ENCODE measurements around the gene AHCYL2. TPM values are rescaled to one million over a fixed set of nuclear protein-coding genes. Genes with fewer than 3 reads are reported as not detected.
"Not testable (repeated sequence)": the region's sequence is repeated elsewhere in the genome, so short reads cannot be mapped to it uniquely, and the experiment has no call there.

Gene AHCYL2
- total RNA-seq, 4 donors from 2014 or later = 22.7 to 41.0 (median 35.7) TPM

DNA sequence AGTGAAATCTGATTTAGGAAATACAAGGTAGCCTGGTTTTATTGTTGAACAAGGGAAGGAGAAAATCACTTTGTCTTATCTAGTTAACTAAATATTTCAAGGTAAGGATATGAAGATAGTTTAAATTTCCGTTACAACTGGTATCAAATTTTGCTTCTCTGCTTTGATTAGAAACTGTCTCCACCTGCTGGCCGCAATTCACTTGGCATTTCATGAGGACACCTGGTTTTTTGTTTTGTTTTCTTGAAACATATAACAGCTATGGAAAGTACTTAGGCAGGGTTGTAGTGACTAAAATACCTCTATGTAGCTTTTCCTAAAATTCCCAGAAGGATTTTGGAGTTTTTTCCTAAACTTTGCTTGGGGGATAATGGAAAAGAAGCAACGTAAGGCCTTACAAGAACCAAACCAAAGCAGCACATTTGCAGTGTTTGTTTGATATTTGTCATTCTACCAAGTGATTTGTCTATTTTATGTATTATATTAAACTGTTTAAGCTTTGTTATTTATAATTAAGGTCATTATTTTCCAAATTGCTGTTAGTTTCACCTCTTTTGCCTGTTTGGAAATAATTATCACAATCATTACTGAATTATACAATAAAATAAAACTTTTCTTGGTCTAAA is 73.6 kb downstream of the AHCYL2 start:
- in situ Hi-C loops (cut with MboI; ENCODE audit: low sequenced_read_pairs in 4 of 4) (loop anchor here (5.0 to 10.0 kb wide), 2 partner anchors 81 to 84 kb away; no protein-coding TSS in a partner anchor), intact Hi-C loops (cut with DNase I; ENCODE audit: low total_unique reads) (loop anchor here (1.0 kb wide), 1 partner anchor 80 kb away; no protein-coding TSS in a partner anchor)
- ATAC-seq = no peak
- Histone ChIP-seq H3K9me3 (no peaks in the 10 kb centered on the region), H3K4me3 (no peak overlapping the region), H3K27me3 (no peaks in the 10 kb centered on the region), H3K36me3 (no peaks in the 10 kb centered on the region), H3K4me1 (peaks cover 16 to 27% of the 10 kb centered on the region in 2 donors), H3K27ac (no peak overlapping the region)
- TF ChIP-seq, protein P1, sequence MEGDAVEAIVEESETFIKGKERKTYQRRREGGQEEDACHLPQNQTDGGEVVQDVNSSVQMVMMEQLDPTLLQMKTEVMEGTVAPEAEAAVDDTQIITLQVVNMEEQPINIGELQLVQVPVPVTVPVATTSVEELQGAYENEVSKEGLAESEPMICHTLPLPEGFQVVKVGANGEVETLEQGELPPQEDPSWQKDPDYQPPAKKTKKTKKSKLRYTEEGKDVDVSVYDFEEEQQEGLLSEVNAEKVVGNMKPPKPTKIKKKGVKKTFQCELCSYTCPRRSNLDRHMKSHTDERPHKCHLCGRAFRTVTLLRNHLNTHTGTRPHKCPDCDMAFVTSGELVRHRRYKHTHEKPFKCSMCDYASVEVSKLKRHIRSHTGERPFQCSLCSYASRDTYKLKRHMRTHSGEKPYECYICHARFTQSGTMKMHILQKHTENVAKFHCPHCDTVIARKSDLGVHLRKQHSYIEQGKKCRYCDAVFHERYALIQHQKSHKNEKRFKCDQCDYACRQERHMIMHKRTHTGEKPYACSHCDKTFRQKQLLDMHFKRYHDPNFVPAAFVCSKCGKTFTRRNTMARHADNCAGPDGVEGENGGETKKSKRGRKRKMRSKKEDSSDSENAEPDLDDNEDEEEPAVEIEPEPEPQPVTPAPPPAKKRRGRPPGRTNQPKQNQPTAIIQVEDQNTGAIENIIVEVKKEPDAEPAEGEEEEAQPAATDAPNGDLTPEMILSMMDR (IDR thresholded peaks at IDR 0.05 in 4 of 5, conservative IDR thresholded peaks at IDR 0.05 in 1 of 5) = peak; percentile 58 to 77 (median 66)
- TF ChIP-seq POLR2A (IDR thresholded peaks at IDR 0.05) = no peak
- DNase-seq = peak in 1 of 2 donors; percentile 32

DNA sequence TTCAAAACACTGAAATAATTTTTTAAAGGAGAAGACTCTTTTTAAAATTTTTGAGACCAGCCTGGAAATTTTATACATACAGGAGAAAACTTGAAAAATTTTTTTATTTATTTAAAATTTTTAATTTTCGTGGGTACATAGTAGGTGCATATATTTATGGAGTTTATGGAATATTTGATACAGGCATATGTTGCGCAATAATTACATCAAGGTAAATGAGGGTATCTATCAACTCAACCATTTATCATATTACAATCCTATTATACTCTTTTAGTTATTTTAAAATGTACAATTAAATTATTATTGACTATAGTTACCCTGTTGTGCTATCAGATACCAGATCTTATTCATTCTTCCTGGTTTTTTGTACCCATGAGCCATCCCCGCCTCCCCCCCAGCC is 75.1 kb downstream of the AHCYL2 start:
- no peaks in the 10 kb centered on the region for H3K36me3 ChIP-seq
- DNase-seq (no peak), ATAC-seq (no peak)
- H3K9me3 ChIP-seq = no peaks in the 10 kb centered on the region
- no peaks in the 10 kb centered on the region for H3K27me3 ChIP-seq
- TF ChIP-seq, protein P1 (IDR thresholded peaks at IDR 0.05 in 4 of 5, conservative IDR thresholded peaks at IDR 0.05 in 1 of 5) = no peak
- no peak for TF ChIP-seq POLR2A (IDR thresholded peaks at IDR 0.05)
- no peak overlapping the region for H3K4me3 ChIP-seq
- H3K27ac ChIP-seq = no peak overlapping the region
- peaks cover 16 to 22% of the 10 kb centered on the region in 2 donors for H3K4me1 ChIP-seq
- intact Hi-C loops (cut with DNase I; ENCODE audit: low total_unique reads) (no loop called here), in situ Hi-C loops (cut with MboI; ENCODE audit: low sequenced_read_pairs in 4 of 4) (loop anchor here (5.0 to 10.0 kb wide), 2 partner anchors 83 to 85 kb away; no protein-coding TSS in a partner anchor)

DNA sequence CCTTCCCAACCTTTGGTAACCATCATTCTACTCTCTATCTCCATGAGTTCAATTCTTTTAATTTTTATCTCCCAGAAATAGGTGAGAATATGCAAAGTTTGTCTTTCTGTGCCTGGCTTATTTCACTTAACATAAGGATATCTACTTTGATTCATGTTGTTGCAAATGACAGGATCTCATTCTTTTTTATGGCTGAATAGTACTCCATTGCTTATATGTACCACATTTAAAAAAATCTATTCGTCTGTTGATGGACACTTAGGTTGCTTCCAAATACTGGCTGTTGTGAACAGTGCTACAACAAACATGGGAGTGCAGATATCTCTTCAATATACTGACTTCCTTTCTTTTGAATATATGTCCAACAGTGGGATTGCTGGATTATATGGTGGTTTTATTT is 75.5 kb downstream of the AHCYL2 start:
- H3K4me3 ChIP-seq; intact Hi-C loops (cut with DNase I; ENCODE audit: low total_unique reads); ATAC-seq; H3K9me3 ChIP-seq; H3K27ac ChIP-seq; DNase-seq; H3K36me3 ChIP-seq; H3K27me3 ChIP-seq; in situ Hi-C loops (cut with MboI; ENCODE audit: low sequenced_read_pairs in 4 of 4): not testable (repeated sequence)
- H3K4me1 ChIP-seq = peaks cover 14 to 18% of the 10 kb centered on the region in 2 donors

DNA sequence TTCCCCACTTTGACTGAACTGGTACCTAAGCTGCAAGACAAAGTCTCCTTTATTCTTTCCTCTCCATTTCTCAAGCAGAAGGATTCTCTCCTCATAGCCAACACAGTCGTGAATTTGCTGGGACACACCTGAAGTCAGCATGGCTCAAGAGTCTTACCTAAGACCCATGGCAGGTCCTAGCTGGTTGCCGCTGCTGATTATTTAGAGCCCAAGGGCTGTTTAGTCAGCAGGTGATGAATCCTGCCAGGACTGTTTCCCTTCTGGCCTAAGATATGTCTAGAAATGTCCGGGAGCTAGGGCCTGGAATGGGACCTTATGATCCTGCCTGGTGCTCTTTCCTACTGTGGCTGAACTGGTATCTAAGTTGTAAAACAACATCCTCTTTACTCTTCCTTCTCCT is 82.8 kb downstream of the AHCYL2 start:
- Histone ChIP-seq H3K36me3 (no peaks in the 10 kb centered on the region), H3K27ac (peak overlapping the region; percentile 54 to 81 (median 76))
- peak; percentile 50 to 71 for ATAC-seq

DNA sequence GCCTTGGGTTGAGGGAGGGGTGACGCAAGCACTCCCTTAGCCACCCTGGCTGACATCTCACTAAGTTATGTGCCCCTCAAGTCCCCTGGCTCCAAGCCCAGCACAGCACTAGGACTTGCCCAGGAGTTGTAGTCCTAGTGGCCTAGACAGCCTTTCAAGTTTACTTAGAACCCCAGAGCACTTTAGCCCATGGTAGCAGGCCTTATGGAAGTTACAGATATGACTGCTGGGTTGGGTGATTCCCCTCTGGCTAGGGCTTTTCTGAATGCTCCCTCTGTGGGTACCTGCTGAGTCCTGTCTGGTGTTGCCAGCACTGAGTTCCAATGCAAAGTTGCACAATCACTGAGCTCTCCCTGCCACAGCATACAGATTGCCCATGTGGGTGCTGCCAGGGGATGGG is 83.2 kb downstream of the AHCYL2 start:
- Histone ChIP-seq H3K4me3 (no peak overlapping the region), H3K4me1 (peaks cover 23 to 35% of the 10 kb centered on the region in 2 donors), H3K36me3 (no peaks in the 10 kb centered on the region), H3K27me3 (no peaks in the 10 kb centered on the region), H3K27ac (peak overlapping the region; percentile 54 to 81 (median 76)), H3K9me3 (no peaks in the 10 kb centered on the region)
- no peak for TF ChIP-seq POLR2A (IDR thresholded peaks at IDR 0.05)
- TF ChIP-seq, protein P1 (IDR thresholded peaks at IDR 0.05 in 4 of 5, conservative IDR thresholded peaks at IDR 0.05 in 1 of 5) = no peak
- ATAC-seq (peak; percentile 88 to 94), DNase-seq (peak; percentile 31 to 73)
- intact Hi-C loops (cut with DNase I; ENCODE audit: low total_unique reads) = no loop called here
- in situ Hi-C loops (cut with MboI; ENCODE audit: low sequenced_read_pairs in 4 of 4) = no loop called here

More for the DNA sequence above, 82.8 kb downstream of the AHCYL2 start:
- peaks cover 23 to 32% of the 10 kb centered on the region in 2 donors for H3K4me1 ChIP-seq
- H3K4me3 ChIP-seq = no peak overlapping the region
- no peaks in the 10 kb centered on the region for H3K27me3 ChIP-seq
- TF ChIP-seq POLR2A (IDR thresholded peaks at IDR 0.05) = no peak
- TF ChIP-seq, protein P1 (IDR thresholded peaks at IDR 0.05 in 4 of 5, conservative IDR thresholded peaks at IDR 0.05 in 1 of 5) = no peak
- peak in 1 of 2 donors; percentile 45 for DNase-seq
- intact Hi-C loops (cut with DNase I; ENCODE audit: low total_unique reads) (no loop called here), in situ Hi-C loops (cut with MboI; ENCODE audit: low sequenced_read_pairs in 4 of 4) (no loop called here)
- H3K9me3 ChIP-seq = no peaks in the 10 kb centered on the region

Data from gastrocnemius medialis (tissue), 4 donors.